Body of pancreas (tissue), 4 donors: Measurements from ENCODE around the gene TADA1.

ENCODE experiments used
- POLR2A ChIP-seq, 3 donors: fragments of 450-650 bp; IDR thresholded peaks; one replicate each; pipeline ENCODE4 v1.6.1; 2016; ENCODE audit warnings: antibody characterized with exemption in 3 of 3, mild to moderate bottlenecking in 2 of 3
- TF ChIP-seq, protein P1 (sequence below), 7 experiments: fragments of 450-650 bp in 4 of 7; fragments of 200-600 bp in 3 of 7; sonication (generic) in 3 of 7; IDR thresholded peaks; one replicate each; pipeline ENCODE4 v1.5.1; 2016 to 2019; ENCODE audit warnings: antibody characterized with exemption in 7 of 7

DNA sequence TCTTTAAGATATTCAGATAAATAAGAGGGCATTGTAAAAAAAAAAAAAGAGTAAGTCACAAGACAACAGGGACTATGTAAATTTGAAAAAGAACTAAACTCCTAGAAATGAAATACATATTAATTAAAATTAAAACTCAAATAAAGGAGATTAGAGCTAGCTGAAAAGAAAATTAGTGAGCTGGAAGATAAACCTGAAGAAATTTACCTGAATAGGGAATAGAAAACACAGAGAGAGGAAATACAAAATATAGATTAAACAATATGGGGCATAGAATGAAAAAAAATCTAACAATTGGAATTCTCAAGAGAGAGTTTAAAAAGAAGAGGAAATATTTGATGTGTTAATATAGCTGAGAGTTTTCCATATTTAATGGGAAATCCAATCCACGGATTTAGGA is 35.6 kb upstream of the TADA1 start:
- TF ChIP-seq, protein P1, sequence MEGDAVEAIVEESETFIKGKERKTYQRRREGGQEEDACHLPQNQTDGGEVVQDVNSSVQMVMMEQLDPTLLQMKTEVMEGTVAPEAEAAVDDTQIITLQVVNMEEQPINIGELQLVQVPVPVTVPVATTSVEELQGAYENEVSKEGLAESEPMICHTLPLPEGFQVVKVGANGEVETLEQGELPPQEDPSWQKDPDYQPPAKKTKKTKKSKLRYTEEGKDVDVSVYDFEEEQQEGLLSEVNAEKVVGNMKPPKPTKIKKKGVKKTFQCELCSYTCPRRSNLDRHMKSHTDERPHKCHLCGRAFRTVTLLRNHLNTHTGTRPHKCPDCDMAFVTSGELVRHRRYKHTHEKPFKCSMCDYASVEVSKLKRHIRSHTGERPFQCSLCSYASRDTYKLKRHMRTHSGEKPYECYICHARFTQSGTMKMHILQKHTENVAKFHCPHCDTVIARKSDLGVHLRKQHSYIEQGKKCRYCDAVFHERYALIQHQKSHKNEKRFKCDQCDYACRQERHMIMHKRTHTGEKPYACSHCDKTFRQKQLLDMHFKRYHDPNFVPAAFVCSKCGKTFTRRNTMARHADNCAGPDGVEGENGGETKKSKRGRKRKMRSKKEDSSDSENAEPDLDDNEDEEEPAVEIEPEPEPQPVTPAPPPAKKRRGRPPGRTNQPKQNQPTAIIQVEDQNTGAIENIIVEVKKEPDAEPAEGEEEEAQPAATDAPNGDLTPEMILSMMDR (IDR thresholded peaks at IDR 0.05), result no peak
- TF ChIP-seq POLR2A (IDR thresholded peaks at IDR 0.05), result no peak
